Prostate gland (tissue), 2 donors: ENCODE measurements around the gene RGSL1.

Source experiments
- POLR2A ChIP-seq: fragments of 450-650 bp; IDR thresholded peaks from one replicate; pipeline ENCODE4 v1.6.1; 2016; ENCODE audit warnings: antibody characterized with exemption, mild to moderate bottlenecking
- POLR2AphosphoS5 ChIP-seq: sonication (generic); formaldehyde crosslinking; IDR thresholded peaks from one replicate; pipeline ENCODE4 v1.6.1; 2017; ENCODE audit warnings: antibody characterized with exemption
- TF ChIP-seq, protein P1 (sequence below), 4 experiments: fragments of 200-600 bp in 2 of 4; fragments of 450-650 bp in 2 of 4; sonication (generic) in 2 of 4; IDR thresholded peaks; 1 replicate in 3 of 4; 2 replicates in 1 of 4; pipeline ENCODE4 v1.5.1; 2016 to 2019; ENCODE audit warnings: antibody characterized with exemption in 4 of 4, mild to moderate bottlenecking in 2 of 4, moderate library complexity in 2 of 4

DNA sequence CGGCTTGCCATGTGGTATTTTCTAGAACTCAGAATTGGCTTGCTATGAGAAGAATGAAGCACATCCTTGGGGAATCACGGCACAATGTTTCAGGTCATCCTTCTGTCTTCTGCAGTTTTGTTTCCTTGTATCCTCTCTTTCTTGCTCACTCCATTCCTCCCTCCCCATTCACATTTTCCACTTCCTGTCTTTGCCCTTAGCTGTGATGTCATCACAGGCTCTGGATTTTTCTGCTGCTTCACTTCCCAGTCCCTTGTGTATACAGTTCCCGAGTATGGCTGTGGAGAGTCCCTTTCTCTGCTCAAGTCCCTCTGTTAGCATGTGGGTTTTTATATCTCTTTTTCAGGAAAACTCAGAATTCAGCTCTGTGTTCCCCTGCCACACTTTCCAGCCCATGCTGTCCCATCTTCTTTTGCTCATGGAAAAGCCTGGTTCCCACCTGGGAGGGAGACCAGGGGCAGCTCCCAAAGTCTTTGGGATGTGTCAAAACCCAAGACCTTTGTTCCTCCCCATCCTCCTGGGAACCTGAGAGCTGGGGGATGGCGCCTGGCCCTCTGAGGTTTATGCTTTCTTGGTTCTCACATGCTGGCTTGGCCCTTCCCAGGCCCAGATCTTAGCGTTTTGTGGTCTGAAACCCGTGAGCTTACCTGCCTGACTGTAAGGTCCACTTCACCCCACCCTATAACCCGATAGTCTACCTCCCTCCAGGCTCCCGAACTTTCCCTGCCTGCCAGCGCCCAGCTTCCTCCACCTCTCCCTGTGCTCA is 159.1 kb downstream of the RGSL1 start:
- TF ChIP-seq, protein P1, sequence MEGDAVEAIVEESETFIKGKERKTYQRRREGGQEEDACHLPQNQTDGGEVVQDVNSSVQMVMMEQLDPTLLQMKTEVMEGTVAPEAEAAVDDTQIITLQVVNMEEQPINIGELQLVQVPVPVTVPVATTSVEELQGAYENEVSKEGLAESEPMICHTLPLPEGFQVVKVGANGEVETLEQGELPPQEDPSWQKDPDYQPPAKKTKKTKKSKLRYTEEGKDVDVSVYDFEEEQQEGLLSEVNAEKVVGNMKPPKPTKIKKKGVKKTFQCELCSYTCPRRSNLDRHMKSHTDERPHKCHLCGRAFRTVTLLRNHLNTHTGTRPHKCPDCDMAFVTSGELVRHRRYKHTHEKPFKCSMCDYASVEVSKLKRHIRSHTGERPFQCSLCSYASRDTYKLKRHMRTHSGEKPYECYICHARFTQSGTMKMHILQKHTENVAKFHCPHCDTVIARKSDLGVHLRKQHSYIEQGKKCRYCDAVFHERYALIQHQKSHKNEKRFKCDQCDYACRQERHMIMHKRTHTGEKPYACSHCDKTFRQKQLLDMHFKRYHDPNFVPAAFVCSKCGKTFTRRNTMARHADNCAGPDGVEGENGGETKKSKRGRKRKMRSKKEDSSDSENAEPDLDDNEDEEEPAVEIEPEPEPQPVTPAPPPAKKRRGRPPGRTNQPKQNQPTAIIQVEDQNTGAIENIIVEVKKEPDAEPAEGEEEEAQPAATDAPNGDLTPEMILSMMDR (IDR thresholded peaks at IDR 0.05), result no peak
- TF ChIP-seq POLR2A (no peak), POLR2AphosphoS5 (no peak)
